ENCODE data around the gene TUNAR. TPM values are rescaled to one million over a fixed set of nuclear protein-coding genes. Genes with fewer than 3 reads are reported as not detected.

The TUNAR gene
- total RNA-seq, 1 donor from 2014 or later: 2.0 TPM

DNA sequence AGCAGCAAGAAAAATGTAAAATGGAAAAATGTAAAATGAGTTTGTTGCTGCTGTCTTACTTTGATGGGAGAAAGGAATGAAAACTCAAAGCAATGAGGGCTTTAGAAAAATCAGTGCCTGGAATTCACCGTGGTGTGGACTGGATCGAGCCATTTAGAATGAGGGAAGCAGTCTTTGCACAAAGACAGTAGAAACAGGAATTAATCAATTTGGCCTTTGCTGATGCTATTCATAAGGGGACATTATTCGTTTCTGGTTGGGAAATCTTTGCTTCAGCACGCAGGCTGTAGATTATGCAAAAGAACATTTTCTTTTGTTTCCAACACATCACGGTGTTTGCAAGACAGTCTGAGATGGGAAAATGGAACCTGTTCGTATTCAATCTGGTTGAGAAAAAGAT lies 6.9 kb upstream of the TUNAR start:
- H3K4me3 Mint-ChIP-seq (ENCODE audit: unreplicated experiment): no peak overlapping the region
- H3K27me3 Mint-ChIP-seq (ENCODE audit: unreplicated experiment): no peaks in the 10 kb centered on the region
- no peak for DNase-seq (ENCODE audit: low spot score)
- peaks cover 6% of the 10 kb centered on the region for H3K4me1 Mint-ChIP-seq (ENCODE audit: unreplicated experiment)
- no peaks in the 10 kb centered on the region for H3K9me3 Mint-ChIP-seq (ENCODE audit: unreplicated experiment)
- TF ChIP-seq CTCF (IDR thresholded peaks at IDR 0.05; ENCODE audit: unreplicated experiment): no peak
- H3K27ac Mint-ChIP-seq (ENCODE audit: unreplicated experiment): no peak overlapping the region
- no peaks in the 10 kb centered on the region for H3K36me3 Mint-ChIP-seq (ENCODE audit: low read depth, unreplicated experiment)

- TF ChIP-seq CTCF (IDR thresholded peaks at IDR 0.05; ENCODE audit: unreplicated experiment): no peak
- no peak overlapping the region for H3K4me3 Mint-ChIP-seq (ENCODE audit: unreplicated experiment)
- H3K27ac Mint-ChIP-seq (ENCODE audit: unreplicated experiment): no peak overlapping the region
- H3K9me3 Mint-ChIP-seq (ENCODE audit: unreplicated experiment): no peaks in the 10 kb centered on the region
- peaks cover 5% of the 10 kb centered on the region for H3K27me3 Mint-ChIP-seq (ENCODE audit: unreplicated experiment)
- DNase-seq (ENCODE audit: low spot score): no peak
- no peaks in the 10 kb centered on the region for H3K36me3 Mint-ChIP-seq (ENCODE audit: low read depth, unreplicated experiment)
- H3K4me1 Mint-ChIP-seq (ENCODE audit: unreplicated experiment): peaks cover 6% of the 10 kb centered on the region
Measured at GRCh38 chr14:95870772-95871171, 5.9 kb upstream of the TUNAR start.

DNA sequence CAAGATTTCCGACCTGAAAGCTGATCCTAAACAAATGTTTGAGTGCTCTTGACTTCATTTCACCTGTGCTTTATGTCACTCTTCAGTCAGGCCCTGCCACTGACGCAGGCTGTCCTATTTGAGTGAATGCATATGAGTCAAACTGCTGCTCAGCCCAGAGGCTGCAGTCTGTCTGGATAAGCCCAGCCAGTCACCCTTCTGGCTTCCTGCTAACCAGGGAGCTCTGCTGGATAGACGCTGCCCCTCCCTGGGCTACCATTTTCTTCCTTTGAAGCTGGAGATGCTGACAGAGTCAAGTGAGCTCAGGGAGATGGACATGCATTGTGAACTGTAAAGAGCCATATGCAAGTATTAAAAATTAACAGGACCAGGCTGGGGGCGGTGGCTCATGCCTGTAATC lies 5.1 kb upstream of the TUNAR start:
- no peak for TF ChIP-seq CTCF (IDR thresholded peaks at IDR 0.05; ENCODE audit: unreplicated experiment)

GRCh38 chr14:95872777-95873176 lies 3.9 kb upstream of the TUNAR start:
- H3K27me3 Mint-ChIP-seq (ENCODE audit: unreplicated experiment): peaks cover 12% of the 10 kb centered on the region
- no peak for DNase-seq (ENCODE audit: low spot score)
- TF ChIP-seq CTCF (IDR thresholded peaks at IDR 0.05; ENCODE audit: unreplicated experiment): no peak
- H3K4me3 Mint-ChIP-seq (ENCODE audit: unreplicated experiment): no peak overlapping the region
- peaks cover 12% of the 10 kb centered on the region for H3K4me1 Mint-ChIP-seq (ENCODE audit: unreplicated experiment)
- H3K27ac Mint-ChIP-seq (ENCODE audit: unreplicated experiment): no peak overlapping the region
- H3K36me3 Mint-ChIP-seq (ENCODE audit: low read depth, unreplicated experiment): peaks cover 5% of the 10 kb centered on the region
- H3K9me3 Mint-ChIP-seq (ENCODE audit: unreplicated experiment): no peaks in the 10 kb centered on the region

More for the DNA sequence above, 5.1 kb upstream of the TUNAR start:
- Mint-ChIP-seq H3K27ac (ENCODE audit: unreplicated experiment) (no peak overlapping the region), H3K36me3 (ENCODE audit: low read depth, unreplicated experiment) (no peaks in the 10 kb centered on the region), H3K4me3 (ENCODE audit: unreplicated experiment) (no peak overlapping the region), H3K4me1 (ENCODE audit: unreplicated experiment) (peaks cover 6% of the 10 kb centered on the region), H3K27me3 (ENCODE audit: unreplicated experiment) (peaks cover 5% of the 10 kb centered on the region), H3K9me3 (ENCODE audit: unreplicated experiment) (no peaks in the 10 kb centered on the region)
- no peak for DNase-seq (ENCODE audit: low spot score)

DNA sequence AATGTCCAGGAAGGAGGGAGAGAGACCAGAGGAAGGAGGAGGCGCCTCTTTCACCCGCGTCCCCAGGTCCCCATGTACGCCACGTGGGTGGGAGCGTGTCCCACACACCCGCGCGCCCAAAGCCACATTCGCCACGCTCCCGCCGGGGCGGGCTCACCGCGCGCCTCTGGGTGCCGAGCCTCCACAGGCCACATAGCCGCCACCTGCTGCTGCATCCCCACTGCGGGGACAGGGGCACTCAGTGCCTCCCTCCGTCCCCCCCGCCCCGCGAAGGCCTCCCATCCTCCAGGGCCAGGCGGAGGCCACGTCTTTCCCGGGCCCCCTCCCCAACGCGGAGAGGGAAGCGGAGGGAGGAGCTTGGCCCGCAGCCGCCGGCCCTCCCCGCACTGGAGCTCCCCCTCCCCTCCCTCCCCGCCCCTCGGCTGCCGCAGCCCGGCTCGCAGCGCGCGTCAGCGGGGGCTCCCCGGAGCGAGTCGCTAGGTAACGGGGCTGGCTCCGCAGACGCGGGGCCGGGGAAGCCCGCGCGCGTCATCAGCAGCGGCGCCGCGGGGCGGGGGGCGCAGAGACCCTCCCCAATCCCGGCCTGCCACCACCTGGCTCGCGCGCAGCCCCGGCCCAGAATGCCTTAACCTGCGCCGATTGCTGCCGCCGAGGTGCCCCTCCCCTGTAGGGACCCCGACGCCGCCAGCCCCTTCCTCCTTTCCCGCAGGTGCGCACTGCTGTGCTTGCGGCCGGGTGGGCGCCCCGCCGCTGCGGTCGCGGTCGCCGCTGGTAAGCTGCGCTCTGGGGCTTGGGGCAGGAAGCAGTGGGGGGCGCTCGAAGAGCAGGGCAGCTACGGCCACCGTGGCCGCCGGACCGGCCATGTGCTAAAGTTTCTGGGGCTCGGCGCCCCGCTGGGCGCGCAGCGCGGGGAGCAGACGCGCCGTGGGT lies 536 bp upstream of the TUNAR start:
- Mint-ChIP-seq H3K27ac (ENCODE audit: unreplicated experiment) (peak overlapping the region; percentile 64), H3K36me3 (ENCODE audit: low read depth, unreplicated experiment) (peaks cover 5% of the 10 kb centered on the region), H3K4me1 (ENCODE audit: unreplicated experiment) (peaks cover 13% of the 10 kb centered on the region), H3K9me3 (ENCODE audit: unreplicated experiment) (no peaks in the 10 kb centered on the region), H3K4me3 (ENCODE audit: unreplicated experiment) (peak overlapping the region; percentile 80), H3K27me3 (ENCODE audit: unreplicated experiment) (peaks cover 13% of the 10 kb centered on the region)
- TF ChIP-seq CTCF (IDR thresholded peaks at IDR 0.05; ENCODE audit: unreplicated experiment): no peak
- DNase-seq (ENCODE audit: low spot score): peak; percentile 29
